HG03469 (cell line): ENCODE data around the gene ASPSCR1.
A peak's percentile ranks its signal among the peaks of the same experiment; 100 is the strongest.

ENCODE experiments used
- ATAC-seq: cut with Tn5 transposase; IDR thresholded peaks from one replicate; pipeline ENCODE4 v1.9.1; 2021; ENCODE audit warnings: mild to moderate bottlenecking, moderate library complexity, moderate number of reproducible peaks; ENCODE audit not compliant: unreplicated experiment

ASPSCR1 gene

GRCh38 chr17:81960130-81960958 is 17.1 kb upstream of the ASPSCR1 start:
- no peak for ATAC-seq

- no peak for ATAC-seq
These were observed 16.3 kb upstream of the ASPSCR1 start, which contains the start of gene NOTUM for GRCh38 chr17:81961087-81961511. TSS of gene NOTUM (minus strand) at chr17:81961187. CDS start at chr17:81960909, 278 bp downstream.

GRCh38 chr17:81961521-81962498 is 15.6 kb upstream of the ASPSCR1 start:
- no peak for ATAC-seq

- no peak for ATAC-seq
These were observed 14.7 kb upstream of the ASPSCR1 start for GRCh38 chr17:81962499-81963441.

- ATAC-seq, result no peak
These were observed 13.2 kb upstream of the ASPSCR1 start for GRCh38 chr17:81964081-81964849.

DNA sequence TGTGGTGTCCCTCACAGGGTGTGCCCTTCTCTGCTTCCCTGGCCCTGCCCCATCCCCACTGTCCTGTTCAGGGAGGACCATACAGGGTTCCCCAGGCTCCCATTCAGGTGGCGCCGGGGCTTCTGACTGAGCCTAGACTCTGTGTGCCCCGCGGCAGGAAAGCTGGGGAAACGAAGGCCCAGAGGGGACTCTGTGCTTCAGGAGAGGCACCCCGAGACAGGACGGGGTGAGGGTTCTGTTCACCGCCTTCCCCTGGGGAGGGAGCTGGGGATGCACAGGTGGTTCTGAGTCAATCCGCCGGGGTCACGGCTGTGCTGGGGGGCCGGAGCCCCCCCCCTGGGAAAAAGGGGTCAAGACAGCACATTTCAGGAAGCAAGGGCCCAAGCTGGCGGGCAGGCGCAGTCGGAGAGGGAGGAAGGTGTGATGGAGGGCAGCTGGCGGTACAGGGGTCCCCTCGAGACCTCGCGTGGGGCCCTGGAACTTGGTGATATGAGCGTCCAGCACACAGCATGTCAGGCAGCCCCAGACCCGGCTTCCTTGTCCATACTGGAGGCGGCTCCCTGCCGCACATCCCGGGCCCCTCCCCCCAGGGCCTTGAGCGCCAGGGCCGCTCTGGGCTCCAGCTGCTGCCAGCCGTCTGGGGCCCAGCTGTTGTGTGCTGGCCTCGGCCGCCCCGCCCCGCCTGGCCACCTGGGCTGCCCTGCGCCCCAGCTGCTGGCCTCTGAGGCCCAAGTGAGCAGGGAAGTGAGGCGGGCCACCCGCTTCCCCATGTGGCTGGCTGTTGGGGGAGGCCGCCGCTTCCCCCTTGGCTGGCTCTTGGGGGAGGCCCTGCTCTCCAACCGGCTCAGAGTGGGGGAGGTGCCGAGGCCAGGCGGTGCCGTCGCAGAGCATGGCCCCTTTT is 10.8 kb upstream of the ASPSCR1 start:
- ATAC-seq, result no peak

DNA sequence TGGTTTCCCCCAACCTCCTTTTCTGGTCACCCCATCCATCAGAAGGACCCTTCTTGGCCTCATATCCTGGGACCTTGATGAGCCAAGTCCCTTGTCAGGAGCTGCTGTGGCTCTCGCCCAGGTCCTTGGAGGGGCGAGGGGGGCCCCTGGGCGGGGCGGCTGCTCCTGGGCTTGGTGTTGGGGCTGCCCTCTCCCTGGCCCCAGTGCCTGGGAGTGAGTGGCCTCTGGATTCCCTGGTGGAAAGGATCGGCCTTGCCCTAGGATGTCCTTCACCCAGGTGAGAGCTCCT is 10.2 kb upstream of the ASPSCR1 start:
- no peak for ATAC-seq

DNA sequence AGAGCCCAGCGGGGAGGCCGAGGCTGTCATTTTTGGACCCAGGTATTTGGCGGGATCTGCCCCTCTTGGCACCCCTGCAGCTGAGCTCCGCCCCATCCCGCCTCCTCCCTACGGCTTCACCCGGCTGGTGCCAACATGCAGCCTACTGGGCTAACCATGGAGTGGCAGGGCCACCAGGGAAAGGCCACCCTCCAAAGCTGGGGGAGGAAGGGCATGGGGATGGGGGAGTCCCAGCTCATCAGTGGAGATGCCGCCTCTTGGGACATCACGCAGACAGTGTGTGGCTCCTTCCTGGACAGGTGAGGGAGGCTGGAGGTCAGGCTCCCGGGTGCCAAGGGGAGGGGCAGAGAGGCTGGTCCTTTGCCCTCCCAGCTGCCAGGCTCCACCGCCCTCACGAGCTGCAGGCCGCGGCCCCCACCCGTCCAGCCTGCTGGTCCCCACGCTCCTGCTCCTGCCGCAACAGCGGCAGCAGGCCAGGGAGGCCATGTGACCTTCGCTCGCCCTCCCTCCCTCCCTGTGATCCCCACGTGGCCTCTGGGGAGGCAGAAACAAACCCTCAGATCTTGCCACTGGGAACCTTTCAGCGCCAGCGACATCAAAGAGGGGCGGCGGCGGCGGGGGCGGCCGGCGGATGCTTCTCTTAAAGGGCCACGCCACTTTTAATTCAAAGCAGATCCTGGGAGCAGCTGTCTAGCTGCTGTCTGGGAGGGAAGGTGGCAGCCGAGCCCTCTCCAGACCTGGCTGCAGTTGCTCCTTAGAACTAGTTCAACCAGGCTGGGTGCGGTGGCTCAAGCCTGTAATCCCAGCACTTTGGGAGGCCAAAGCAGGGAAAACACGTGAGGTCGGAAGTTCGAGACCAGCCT is 9.7 kb upstream of the ASPSCR1 start:
- no peak for ATAC-seq

DNA sequence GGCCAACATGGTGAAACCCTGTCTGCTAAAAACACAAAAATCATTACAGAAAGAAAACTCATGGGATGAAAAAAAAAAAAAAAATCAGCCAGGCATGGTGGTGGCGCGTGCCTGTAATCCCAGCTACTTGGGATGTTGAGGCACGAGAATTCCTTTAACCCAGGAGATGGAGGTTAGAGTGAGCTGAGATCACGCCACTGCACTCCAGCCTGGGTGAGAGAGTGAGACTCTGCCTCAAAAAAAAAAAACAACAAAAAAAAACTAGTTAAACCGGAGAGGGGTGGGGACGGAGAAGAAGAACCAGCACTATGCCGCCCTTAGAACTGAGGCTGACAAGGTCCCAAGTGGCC is 9.1 kb upstream of the ASPSCR1 start:
- ATAC-seq, result no peak

- ATAC-seq, result no peak
These were observed 8.3 kb upstream of the ASPSCR1 start for GRCh38 chr17:81968850-81969812.

DNA sequence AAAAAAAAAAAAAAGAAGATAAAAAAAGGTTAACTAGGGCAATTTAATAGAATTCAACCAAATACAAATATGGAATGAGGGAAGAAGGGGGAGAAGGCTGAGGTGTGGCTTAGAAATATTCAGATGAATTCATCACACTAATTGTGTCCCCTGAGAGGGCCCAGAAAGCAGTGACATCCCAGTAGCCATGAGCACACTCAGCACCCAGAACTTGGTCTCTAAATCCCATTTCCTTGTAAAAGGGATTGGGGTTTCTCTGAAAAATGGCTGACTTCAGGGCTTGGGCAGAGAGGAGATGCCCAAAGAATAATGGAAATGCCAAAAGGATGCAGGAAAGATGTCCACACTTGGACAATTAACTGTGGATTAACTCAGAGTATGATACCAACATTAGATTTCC is 4.0 kb upstream of the ASPSCR1 start:
- no peak for ATAC-seq

DNA sequence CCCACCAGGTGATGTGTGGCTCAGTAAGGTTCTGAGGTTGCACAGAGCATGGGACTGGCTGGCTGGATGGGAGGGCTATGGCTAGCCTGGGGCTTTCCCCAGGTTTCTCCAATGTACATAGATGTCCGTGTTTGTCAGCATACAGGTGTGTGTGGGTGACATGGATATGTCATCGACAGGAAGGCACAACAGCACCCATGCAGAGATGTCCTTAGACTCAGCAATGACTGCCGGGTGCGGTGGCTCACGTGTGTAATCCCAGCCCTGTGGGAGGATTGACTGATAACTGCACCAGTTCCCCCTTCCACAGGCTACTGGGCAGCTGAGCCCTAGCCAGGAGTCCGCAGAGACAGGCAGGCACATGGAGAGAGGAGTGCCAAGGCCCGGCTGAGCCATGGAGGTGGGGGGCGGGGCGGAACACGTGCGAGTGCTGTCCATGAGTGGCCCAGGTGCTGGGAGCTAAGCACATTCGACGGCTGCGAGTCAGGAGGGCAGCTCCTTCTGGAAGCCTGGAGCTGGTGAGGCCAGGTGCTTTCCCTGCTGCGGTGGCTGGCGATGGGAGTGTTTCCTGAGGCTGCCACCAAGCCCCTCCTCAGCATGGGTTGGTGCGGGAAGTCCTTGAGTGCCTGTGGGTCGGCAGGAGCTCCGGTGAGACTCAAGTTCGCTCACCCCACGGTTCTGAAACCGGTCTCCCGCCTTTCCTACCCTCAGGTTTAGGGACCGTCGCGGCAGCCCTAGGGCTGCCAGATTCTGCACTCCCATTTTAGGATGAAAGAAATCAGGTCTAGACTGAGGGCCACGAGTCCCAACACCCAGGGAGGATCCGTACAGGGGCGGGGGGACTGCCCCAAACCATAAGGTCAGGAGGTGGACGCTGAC is 858 bp upstream of the ASPSCR1 start:
- ATAC-seq, result peak; percentile 2

DNA sequence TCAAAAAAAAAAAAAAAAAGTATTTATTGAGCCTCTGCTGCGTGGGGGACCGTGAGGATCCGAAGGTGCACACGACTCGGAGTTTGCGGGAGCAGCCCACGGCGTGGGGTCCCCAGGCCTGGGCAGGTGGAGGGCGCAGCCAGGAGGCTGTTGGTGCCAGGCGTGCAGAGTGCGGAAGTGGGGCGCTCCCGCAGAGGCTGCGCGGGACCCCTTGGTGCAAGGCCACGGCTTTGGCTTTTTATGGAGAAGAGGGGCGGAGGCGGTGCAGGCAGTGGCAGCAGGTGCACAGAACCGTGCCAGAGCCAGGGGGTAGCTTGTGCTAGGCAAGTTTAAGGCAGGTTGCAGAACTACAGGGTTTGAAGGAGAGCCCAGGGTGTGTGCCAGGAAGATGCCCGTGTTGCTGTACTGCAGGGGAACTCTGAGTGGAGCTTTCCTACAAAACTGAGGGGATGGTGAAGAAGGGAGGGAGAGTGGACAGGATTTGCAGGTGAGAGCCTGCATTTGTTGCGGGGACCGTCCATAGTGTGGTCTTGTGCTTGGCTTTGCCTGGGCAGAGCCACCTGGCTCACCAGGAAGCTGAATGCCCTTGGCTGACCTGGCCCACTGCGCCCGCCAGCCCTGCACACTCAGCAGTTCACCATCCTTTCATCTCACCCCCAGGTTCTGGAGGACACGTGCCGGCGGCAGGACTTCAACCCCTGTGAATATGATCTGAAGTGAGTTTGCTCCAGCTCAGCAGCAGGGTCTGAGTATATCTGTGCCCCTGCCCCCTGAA is 1.3 kb downstream of the ASPSCR1 start:
- no peak for ATAC-seq

DNA sequence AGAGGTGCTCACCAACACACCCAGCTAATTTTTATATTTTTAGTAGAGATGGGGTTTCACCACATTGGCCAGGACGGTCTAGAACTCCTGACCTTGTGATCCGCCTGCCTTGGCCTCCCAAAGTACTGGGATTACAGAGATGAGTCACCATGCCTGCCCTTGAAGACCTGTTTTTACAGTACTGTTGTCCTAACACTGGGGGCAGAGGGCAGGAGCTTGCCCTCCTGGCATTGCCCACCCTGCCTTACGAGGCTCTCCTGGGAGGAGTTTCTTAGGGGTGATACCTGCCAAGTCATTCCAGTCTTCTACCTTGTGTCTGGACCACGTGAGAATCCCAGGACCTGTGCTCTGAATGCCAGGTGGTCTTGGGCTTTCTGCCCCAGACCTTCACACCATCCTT is 2.7 kb downstream of the ASPSCR1 start:
- no peak for ATAC-seq

DNA sequence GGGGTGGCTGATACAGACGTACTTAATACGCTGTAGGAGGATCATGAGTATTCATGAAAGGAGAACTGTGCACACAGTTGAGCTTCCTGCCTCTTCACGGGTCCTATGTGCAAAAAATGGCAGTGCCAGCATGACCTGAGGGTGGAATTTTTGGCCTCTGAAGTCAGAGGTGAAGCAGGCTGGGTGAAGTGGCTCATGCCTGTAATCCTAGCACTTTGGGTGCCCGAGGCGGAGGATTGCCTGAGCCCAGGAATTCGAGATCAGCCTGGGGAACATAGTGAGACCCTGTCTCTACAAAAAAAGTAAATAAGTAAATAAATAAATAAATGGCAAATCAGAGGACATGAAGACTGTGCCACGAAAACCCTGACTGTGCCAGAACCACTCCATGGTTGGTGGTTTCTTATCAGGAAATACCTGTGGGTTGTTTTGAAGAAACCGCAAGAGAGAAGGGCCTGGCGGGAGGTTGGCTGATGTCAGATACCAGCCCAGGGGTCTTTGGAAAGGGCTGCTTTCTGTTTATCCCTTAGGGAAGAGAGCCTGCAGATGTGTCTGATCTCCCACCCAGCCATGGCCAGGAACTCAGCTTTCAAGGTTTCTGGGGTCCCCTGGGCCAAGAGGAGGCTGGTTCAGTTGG is 3.4 kb downstream of the ASPSCR1 start:
- no peak for ATAC-seq
